Measurements from ENCODE around the gene STON2.
"Not testable (repeated sequence)": the region's sequence is repeated elsewhere in the genome, so short reads cannot be mapped to it uniquely, and the experiment has no call there.

STON2 gene, protein sequence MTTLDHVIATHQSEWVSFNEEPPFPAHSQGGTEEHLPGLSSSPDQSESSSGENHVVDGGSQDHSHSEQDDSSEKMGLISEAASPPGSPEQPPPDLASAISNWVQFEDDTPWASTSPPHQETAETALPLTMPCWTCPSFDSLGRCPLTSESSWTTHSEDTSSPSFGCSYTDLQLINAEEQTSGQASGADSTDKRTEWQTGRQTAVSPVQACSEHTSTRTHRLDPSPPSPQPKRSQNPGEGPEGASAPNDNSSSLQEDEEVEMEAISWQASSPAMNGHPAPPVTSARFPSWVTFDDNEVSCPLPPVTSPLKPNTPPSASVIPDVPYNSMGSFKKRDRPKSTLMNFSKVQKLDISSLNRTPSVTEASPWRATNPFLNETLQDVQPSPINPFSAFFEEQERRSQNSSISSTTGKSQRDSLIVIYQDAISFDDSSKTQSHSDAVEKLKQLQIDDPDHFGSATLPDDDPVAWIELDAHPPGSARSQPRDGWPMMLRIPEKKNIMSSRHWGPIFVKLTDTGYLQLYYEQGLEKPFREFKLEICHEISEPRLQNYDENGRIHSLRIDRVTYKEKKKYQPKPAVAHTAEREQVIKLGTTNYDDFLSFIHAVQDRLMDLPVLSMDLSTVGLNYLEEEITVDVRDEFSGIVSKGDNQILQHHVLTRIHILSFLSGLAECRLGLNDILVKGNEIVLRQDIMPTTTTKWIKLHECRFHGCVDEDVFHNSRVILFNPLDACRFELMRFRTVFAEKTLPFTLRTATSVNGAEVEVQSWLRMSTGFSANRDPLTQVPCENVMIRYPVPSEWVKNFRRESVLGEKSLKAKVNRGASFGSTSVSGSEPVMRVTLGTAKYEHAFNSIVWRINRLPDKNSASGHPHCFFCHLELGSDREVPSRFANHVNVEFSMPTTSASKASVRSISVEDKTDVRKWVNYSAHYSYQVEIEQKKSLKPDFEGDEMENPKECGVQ

DNA sequence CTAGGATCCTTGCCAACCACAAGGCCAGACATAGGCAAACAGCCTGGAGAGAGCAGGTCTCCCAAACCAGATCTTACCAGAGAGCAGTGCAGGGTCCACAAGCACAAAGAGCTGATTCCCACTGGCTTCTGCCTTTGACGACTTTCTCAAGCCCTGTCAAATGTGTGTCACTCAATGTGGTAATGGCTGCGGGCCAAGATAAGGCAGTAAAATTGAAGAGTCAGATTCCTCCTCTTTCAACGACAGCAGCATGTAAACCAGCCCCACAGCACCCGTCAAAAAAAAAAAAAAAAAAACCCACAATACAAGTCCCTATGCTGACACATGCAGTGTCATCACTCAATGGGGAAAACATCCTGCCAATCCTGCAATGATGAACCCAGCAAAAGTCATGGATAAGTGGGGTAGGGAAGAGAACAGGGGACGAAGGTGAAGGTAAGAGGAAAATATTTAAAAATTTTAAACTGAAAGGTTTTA is at the start of gene STON2:
Gene STON2 (minus strand): TSS at position 123 of the 477 bp plus-strand sequence. CDS start 1,942 bp downstream, outside the sequence.
- no peak for DNase-seq (ENCODE audit: low read depth in 2 of 2)

DNA sequence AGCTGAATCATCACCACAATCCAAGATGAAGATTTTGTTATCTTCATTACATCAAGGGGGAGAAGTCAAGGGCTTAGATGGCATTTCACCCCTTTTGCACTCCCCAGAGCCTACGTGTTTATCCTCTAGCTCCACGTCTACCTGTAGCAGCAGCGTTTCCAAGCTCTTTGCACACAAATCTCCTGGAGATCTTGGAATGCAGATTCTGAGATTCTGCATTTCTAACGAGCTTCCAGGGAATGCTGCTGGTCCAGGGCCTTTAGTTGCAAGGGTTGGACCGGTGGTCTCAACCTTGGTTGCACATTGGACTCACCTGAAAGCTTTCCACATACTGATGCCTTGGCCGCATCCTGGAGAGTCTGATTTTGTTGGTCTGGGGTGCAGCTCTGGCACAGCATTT is 49.5 kb upstream of the STON2 start:
- no peak for DNase-seq (ENCODE audit: low read depth in 2 of 2)

DNA sequence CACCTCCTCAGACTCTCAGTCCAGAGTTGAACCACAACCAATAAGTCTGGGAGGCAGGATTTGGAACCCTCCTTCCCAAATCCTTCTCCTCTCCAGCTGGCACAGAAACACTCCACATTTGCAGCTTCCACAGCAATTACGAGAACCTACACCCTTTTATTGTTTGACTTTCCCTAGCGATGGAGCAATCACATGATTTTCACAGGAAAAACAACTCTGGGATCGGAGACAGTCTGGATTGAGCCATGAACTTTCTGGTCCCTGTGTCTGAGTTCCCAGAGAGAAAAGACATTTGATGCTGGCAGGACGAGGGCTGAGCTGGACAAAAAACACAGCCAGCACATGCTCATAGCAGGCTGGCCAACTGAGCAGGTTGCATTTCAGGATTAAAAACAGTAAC is 49.0 kb upstream of the STON2 start:
- DNase-seq (ENCODE audit: low read depth in 2 of 2), result no peak

DNA sequence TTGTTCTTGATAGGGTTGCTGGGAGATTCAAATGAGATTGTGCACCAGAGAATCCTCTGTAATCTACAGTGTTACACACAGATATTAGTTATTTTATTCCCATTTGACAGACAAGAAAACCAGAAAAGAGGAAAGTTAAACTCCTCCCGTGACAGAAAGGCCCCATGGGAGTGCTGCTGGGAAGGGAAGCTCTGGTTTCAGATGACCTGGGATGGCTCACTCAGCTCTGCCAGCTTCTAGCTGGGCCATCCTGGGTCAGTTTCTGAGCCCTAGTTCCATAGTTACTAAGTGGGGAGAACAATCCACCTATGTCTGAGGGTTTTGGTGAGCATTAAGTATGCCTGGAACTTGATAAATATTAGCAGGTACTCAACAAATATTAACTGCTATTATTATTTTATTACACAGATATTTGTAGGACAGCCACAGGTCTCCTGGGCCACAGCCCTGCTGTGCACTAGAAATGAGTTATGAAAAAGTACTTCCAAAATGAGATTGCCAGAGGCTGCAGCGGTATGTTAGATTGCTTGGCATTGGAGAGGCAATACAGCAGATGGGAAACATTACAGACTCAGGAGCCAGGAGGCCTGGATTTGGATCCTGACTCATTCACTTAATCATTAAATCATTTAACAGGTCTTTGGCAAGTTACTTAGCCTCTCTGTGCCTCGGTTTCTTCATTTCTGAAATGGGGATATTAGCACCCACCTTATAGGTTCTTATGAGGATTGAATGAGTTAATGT is 47.1 kb upstream of the STON2 start:
- no peak for DNase-seq (ENCODE audit: low read depth in 2 of 2)

DNA sequence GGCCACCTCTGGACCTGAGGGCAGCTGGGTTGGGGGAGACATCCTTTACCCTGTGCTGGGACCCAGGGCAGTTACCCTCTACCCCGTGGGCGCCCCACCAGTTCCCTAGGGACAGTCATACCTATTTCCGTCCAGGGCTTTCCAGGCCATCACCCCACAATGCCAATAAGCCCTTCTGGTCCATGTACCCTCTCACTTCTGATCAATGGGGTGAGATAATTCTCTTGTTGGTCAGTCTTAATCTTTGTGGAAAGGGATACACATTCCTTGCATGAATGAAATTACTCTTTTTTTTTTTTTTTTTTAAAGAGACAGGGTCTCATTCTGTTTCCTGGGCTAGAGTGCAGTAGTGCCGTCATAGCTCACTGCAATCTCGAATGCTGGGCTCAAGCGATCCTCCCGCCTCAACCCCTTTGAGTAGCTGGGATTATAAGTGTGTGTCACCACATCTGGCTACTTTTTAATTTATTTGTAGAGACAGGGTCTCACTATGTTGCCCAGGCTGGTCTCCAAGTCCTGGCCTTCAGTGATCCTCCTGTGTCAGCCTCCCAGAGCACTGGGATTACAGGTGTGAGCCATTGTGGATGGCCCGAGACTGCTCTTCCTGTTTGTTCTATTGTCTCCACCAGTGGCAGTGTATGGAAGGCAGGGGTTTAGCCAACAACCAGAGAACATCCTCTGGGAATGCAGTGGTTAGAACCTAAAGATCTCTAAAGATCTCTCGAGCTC is 46.3 kb upstream of the STON2 start:
- no peak for DNase-seq (ENCODE audit: low read depth in 2 of 2)

DNA sequence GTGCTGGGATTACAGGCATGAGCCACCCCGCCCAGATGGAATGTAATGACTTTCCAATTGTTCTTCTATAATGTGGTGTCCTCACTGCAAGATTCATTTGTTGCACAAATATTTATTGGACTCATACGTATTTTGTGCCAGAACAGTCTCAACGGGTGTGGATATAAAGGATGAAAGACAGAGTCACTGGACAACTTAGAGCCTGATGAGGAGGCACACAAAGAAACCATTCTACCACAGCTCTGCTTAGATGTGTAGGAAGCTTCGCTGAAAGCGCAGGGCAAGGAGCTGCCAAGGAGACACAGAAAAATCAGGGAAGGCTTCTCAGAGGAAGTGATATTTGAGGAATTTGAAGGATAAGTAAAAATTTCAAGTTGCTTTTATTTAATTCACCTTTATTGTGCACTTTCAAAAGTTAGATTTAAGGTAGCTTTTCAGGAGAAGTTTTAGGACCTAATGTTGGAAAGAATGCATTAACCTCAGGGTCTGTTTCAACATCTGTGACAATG is 41.6 kb upstream of the STON2 start:
- DNase-seq (ENCODE audit: low read depth in 2 of 2), result no peak

DNA sequence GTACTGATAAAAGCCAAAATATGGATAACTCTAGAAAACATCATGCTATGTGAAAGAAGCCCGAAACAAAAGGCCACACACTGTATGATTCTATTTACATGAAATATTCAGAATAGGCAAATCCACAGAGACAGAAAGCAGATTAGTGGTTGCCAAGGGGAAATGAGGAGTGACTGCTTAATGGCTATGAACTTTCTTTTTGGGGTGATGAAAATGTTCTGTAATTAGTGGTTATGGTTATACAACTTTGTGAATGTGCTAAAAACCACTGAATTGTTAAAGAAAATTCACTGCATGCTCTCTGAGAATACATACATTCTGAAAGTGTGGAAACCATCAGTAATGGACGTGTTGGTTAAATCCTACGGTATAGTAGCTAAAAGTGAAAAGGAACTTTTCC is 39.9 kb upstream of the STON2 start:
- DNase-seq (ENCODE audit: low read depth in 2 of 2), result no peak

DNA sequence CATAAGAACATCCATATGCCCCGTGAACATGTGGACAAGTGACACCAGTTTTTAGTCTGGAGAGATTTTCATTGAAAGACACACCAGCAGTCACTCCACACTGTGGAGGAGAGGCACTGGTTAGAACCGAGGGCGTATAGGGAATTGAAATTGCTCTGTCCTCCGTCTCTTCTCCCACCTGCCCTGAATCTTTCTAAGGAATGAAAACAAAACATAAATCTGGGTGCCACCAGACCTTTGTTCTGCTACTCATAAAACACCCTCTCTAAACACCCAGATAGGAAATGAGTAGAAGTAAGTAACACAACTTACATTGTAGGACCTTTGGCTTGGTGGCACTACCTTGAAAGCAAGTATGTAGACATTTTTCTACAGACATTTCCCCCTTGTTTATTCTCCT is 37.1 kb upstream of the STON2 start:
- DNase-seq (ENCODE audit: low read depth in 2 of 2), result no peak

DNA sequence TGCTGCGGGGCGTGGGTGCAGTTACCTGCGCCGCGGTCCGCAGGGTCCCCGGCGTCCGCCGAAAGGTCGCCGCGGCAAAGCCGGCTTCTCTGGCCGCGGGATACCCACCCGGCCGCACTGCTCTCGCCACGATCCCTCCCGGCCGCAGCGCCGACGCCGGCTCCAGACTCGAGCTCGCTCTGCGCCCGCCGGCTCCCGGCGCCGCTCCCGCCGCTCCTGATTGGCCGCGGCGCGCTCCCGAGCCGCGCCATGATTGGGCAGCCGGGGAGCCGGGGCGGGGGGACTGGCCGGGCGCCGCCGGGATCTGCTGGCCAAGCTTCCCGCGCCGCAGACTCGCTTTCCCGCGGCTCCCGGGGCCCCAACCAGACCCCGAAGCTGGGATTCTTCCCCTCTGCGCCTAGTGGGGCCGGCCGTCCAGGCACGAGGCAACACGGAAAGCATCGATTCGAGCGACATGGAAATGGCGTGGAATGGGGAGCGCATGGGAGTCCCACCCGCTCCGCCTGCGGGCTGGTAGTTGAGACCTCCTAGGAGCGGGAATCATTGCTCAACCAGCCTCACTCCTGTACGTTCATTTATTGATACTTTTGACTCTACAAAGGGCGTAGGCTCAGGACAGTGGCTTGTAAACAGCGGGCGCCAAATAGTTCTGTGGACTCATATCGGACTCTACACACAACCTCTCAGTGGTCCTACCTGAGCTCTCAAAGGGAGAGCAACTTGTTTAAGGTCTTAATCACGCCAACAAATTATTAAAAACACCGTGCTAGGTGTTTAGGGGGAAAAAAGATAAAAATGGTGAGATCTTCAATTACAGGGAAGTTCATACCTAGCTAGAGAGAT is 36.4 kb upstream of the STON2 start:
- DNase-seq (ENCODE audit: low read depth in 2 of 2), result peak; percentile 14 to 20

DNA sequence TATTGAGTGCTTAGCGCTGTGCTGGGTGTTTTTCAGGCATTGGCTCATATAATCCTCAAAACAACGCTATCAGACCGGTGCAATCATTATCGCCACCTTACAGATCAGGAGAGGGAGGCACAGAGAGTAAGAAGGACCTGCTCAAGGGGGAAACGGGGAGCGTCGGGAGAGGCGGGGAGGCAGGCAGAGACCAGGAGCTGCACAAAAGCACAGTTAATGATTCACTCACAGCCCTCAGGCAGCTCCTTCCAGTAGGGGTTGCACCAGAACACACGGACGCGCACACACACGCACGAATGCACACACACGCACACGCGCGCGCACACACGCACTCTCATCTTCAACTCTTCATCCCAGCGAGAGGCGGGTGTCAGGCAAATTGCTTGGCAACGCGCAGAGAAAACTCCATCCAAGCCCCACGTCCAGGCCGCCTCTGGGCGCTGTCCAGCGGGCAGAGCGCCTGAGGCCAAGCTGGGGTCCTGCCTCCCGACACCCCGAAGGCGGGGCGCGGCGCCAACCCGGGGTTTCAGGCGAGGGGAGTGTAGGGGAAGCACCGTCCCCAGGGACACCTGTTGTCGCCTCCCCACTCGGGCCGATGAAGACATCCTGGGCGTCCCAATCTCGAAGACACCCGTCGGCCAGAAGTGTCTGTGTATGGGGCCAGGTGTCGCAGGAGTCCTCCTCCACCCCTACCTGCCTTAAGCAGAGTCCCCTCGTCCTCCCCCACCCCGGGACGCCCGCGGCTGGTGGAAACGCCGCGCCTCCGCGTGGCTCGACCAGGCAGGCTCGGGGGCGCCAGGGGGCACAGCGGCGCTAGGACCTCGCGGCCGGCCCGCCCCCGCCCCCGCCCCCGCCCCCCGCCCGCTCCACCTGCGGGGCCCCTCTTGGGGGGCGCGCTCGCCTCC is 35.5 kb upstream of the STON2 start:
- no peak for DNase-seq (ENCODE audit: low read depth in 2 of 2)

DNA sequence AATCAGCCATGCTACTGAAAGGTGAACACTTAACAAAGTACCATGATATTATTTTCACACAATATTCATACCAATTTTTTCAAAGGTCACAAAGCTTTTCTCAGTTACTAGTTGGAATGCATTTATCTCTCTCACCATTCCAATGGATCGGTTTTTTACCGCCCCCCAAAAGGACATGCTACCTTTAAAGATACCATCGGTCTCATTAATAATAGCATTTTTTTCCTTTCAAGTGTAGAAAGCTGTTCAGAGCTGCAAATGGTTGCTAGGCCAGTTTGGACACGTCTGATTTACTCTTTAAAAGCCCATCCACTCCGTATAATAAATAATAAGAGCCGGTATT is 34.9 kb upstream of the STON2 start:
- DNase-seq (ENCODE audit: low read depth in 2 of 2), result no peak

DNA sequence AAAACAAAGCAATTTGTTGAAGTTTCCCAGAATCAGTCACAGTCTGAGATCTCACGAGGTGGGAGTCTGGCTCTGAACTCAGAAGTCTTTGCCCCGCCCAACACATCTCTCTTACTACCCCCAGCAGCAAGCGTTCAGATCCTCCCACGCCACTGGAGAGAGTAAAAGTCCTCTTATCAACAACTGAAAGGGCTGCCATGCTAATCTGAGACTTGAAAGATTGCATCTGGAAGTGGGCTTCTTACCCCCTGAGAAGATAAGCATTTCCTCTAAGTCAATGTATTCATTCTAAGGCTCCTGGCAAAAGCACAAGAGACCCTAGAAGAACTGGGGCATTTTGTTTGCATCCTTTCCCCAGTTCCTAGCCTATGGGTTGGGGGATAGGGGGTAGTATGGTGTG is 34.1 kb upstream of the STON2 start:
- no peak for DNase-seq (ENCODE audit: low read depth in 2 of 2)

DNA sequence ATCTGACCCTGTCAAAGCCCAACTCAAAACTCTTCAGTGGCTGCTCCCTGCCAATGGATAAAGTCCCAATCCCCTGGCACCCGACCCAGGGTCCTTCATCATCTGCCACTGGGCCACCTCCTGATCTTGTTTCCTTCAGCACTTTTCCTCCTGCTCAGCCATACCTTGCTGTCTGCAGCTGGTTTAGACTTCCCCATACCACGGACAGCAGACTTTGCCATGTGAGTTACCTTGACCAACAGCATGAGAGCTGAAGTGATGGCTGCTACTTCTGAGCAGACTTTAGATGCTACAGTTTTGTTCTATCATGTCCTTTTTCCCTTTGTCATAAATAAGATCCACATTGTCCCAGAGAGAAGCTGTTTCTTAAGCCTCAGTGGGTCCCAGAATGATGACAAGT is 33.3 kb upstream of the STON2 start:
- DNase-seq (ENCODE audit: low read depth in 2 of 2), result no peak

DNA sequence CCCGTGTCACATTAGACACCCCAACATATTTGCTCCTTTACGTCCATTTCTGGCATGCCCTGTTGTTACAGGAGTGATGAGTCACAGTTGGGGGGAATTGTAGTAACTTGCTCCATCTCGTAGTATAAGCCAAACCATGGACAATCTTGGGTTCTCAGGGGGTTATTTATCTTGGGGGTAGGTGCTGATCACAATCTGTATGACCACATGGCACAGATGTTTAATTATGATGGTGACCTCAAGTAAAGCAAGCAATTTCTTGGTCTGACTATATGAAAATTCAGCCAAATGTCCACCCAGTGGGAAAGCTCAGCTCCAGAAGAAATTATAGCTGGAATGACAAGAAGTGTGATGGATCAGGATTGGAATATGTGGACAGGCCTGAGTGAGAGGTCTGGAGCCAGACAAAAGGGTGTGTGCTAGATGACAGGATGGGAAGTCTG is 32.1 kb upstream of the STON2 start:
- DNase-seq (ENCODE audit: low read depth in 2 of 2), result no peak

DNA sequence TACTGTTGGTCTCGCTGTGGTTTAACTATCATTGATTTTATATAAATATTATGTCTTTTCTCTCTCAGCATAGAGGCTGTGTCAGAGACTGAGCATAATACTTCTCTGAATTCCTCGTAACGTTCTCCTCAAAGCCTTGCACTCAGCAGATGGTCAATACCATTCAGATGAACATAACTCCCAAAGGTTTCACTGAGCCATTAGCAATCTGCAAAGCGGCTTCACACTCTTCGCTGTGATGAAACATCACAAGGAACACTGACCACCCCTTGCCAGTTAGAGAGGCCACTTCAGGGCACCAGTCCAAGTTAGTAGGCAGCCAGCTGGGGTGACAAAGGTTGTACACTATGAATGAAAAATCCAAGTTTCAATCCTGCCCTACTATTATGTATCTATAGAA is 30.1 kb upstream of the STON2 start:
- no peak for DNase-seq (ENCODE audit: low read depth in 2 of 2)

DNA sequence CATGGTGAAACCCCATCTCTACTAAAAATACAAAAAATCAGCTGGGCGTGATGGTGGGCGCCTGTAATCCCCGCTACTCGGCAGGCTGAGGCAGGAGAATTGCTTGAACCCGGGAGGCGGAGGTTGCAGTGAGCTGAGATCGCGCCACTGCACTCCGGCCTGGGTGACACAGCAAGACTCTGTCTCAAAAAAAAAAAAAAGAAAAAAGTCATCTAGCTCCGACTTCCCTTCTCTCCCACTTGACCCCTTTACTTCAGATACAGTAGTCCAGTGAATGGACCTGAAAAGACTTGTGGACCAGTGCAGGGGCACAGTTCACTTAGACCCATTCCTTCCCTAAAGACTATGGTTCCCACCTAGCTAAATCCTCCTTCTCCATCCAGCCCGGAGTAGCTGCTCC is 29.6 kb upstream of the STON2 start:
- not testable (repeated sequence) for DNase-seq (ENCODE audit: low read depth in 2 of 2)

DNA sequence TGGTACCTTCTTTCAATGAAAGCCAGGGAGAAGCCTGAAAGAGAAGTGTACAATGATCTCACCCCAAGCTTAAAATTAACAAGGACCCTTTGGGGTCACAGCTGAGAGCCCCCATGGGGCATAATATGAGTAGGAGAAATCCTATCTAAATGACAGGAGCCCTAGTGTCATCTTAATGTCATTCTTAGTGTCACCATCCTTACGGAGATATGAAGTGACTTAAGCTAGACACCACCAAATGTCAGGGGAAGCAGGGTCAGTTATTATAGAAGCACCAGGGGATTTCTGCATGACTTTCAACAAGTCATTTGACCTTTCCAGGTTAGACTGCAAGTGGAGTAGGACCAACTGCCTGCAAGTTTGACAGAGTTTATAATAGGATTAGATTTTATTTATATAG is 28.9 kb upstream of the STON2 start:
- no peak for DNase-seq (ENCODE audit: low read depth in 2 of 2)

DNA sequence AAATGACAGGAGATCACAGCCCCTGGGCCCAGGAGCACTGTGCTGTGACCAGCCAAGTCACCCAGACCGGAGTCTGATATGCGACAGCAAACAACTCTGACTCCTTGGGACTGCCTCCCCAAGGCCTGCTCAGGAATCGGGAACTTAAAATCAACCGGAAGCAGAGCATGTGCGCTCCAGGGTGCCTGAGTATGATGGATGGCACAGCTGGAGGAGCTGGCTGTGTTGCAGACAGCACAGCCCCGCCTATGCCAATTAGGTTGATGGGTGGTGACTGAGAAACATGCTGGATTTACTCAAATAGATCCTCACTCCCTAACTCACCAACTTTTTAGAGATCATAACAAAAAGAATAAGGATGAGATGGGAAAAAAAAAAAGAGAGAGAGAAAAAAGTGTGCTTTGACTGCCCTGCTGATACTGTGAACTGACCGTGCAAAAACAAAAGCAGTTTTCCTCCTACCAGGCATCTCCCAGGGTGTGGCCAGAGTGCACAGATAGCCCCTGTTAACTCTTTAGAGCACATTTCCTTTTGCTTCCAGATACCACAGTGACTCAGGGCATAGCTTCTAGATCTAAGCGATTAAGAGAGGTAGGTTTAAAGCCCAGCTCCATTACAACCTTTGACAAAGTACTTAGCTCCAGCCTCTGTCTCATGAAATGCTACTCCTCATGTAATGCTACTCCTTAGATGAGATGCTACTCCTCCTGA is 27.4 kb upstream of the STON2 start:
- DNase-seq (ENCODE audit: low read depth in 2 of 2), result no peak

All from fibroblast of skin of left biceps (primary cell).